K562 (cell line): ENCODE measurements around the gene AP3B1. TPM values are rescaled to one million over a fixed set of nuclear protein-coding genes. Genes with fewer than 3 reads are reported as not detected.
A peak's percentile ranks its signal among the peaks of the same experiment; 100 is the strongest.

ENCODE experiments used
- ATAC-seq: fragments of 200-7000 bp; cut with Tn5 transposase; 3 replicates; pipeline ENCODE4 v1.9.1; 2020; ENCODE audit warnings: moderate library complexity
- BruUV-seq: library from RNA; stranded (reverse); fragments of 400-500 nt; replicated peaks from 2 replicates; lab custom pipeline; 2021; lab: Mats Ljungman, UMichigan
- CTCF ChIA-PET: fragments of 300-600 bp; formaldehyde crosslinking; extraction: SDS; loops from one replicate; lab custom pipeline; 2021; ENCODE audit warnings: low intra/inter-chr PET ratio; lab: Yijun Ruan, JAX
- POLR2A ChIA-PET: fragments of 300-600, 350-650 bp; sonication (Branson Sonifier 250); formaldehyde crosslinking; extraction: SDS; loops from one replicate; lab custom pipeline; 2021; ENCODE audit warnings: antibody characterized with exemption, inconsistent platforms; lab: Yijun Ruan, JAX
- DNase-seq, 4 experiments: peaks; one replicate each; pipeline versions ENCODE4 v3.0.0 to v3.0.0-alpha.2; 2011 to 2018; ENCODE audit warnings: low spot score in 3 of 4, mixed read lengths in 3 of 4; ENCODE audit errors: extremely low read depth in 1 of 4
- FAIRE-seq: peaks from 2 replicates; lab custom pipeline; 2011; peaks lifted over from hg19 to GRCh38; lab: Jason Lieb, UNC
- H2AFZ ChIP-seq: 2 replicates; pipeline ENCODE4 v1.6.0; 2011; ENCODE audit warnings: low read depth, low read length, control low read depth, inconsistent platforms
- H3K27ac ChIP-seq: fragments of 200-600 bp; 3 replicates; pipeline ENCODE4 v1.8.0; 2011; ENCODE audit warnings: low read depth, mild to moderate bottlenecking, control low read depth, inconsistent platforms, low read length, moderate library complexity, mixed read lengths; ENCODE audit errors: extremely low read depth
- H3K27me3 ChIP-seq, 2 experiments: fragments of 300-600 bp in 1 of 2; 2 replicates in 1 of 2; 3 replicates in 1 of 2; pipeline versions ENCODE4 v1.6.0 to v1.8.0; 2011; ENCODE audit warnings: inconsistent platforms in 2 of 2, low read length in 2 of 2, mild to moderate bottlenecking in 1 of 2, mixed read lengths in 1 of 2, moderate library complexity in 1 of 2; ENCODE audit not compliant: control insufficient read depth in 2 of 2, insufficient read depth in 2 of 2
- H3K36me3 ChIP-seq: fragments of 300-600 bp; 3 replicates; pipeline ENCODE4 v1.8.0; 2011; ENCODE audit warnings: mild to moderate bottlenecking, low read length, inconsistent platforms; ENCODE audit not compliant: control insufficient read depth, insufficient read depth
- H3K4me1 ChIP-seq, 2 experiments: fragments of 200-600 bp in 1 of 2; replicated peaks in 1 of 2; 2 replicates in 1 of 2; 3 replicates in 1 of 2; pipeline versions ENCODE4 v1.5.1 to v1.8.0; 2011; ENCODE audit warnings: inconsistent platforms in 2 of 2, low read length in 2 of 2, mild to moderate bottlenecking in 1 of 2, mixed read lengths in 1 of 2, moderate library complexity in 1 of 2; ENCODE audit not compliant: control insufficient read depth in 2 of 2, insufficient read depth in 2 of 2
- H3K4me2 ChIP-seq: 2 replicates; pipeline ENCODE4 v1.6.1; 2011; ENCODE audit warnings: low read length, control low read depth, inconsistent platforms, mixed read lengths; ENCODE audit not compliant: insufficient read depth
- H3K4me3 ChIP-seq: fragments of 200-600 bp; sonication (generic), shearing (Covaris generic); 2 replicates; pipeline ENCODE4 v1.5.1; 2016; ENCODE audit warnings: control low read depth, inconsistent platforms
- H3K79me2 ChIP-seq: fragments of 200-600 bp; 3 replicates; pipeline ENCODE4 v1.8.0; 2011; ENCODE audit warnings: low read length, inconsistent platforms; ENCODE audit not compliant: control insufficient read depth, insufficient read depth
- H3K9ac ChIP-seq, 2 experiments: 2 replicates each; pipeline versions ENCODE4 v1.6.0 to v1.6.1; 2011; ENCODE audit warnings: low read depth in 2 of 2, low read length in 2 of 2, control low read depth in 1 of 2, inconsistent platforms in 1 of 2, mild to moderate bottlenecking in 1 of 2, mixed read lengths in 1 of 2; ENCODE audit not compliant: insufficient read depth in 1 of 2
- H3K9me1 ChIP-seq: one replicate; pipeline ENCODE4 v1.6.0; 2011; ENCODE audit warnings: inconsistent platforms, mild to moderate bottlenecking, low read length, moderate library complexity; ENCODE audit not compliant: control insufficient read depth, insufficient read depth
- H3K9me3 ChIP-seq: replicated peaks from 2 replicates; pipeline ENCODE4 v1.5.1; 2011; ENCODE audit warnings: low read depth, low read length, inconsistent platforms; ENCODE audit not compliant: control insufficient read depth, insufficient read depth
- H4K20me1 ChIP-seq: replicated peaks from 2 replicates; pipeline ENCODE4 v1.6.1; 2011; ENCODE audit warnings: low read length, inconsistent platforms, mixed read lengths; ENCODE audit not compliant: control insufficient read depth, insufficient read depth
- C11orf30 ChIP-seq: fragments of 450-650 bp; IDR thresholded peaks from 2 replicates; pipeline ENCODE4 v1.6.1; 2016; ENCODE audit warnings: low read depth, mild to moderate bottlenecking
- GTF2E2 ChIP-seq: fragments of 200-800 bp; sonication (Bioruptor generic); IDR thresholded peaks from 2 replicates; pipeline ENCODE4 v1.6.1; 2016; ENCODE audit warnings: missing genetic modification characterization, missing compliant biosample characterization
- HCFC1 ChIP-seq: IDR thresholded peaks from 2 replicates; pipeline ENCODE4 v1.6.1; 2012; ENCODE audit warnings: low read depth, low read length, improper control_type of control experiment
- HES1 ChIP-seq: fragments of 450-650 bp; IDR thresholded peaks from 2 replicates; pipeline ENCODE4 v1.6.1; 2016; ENCODE audit warnings: low read depth, mild to moderate bottlenecking, moderate library complexity
- IRF9 ChIP-seq: fragments of 450-650 bp; IDR thresholded peaks from 2 replicates; pipeline ENCODE4 v1.6.1; 2016; ENCODE audit warnings: missing biosample characterization, missing genetic modification characterization
- MAX ChIP-seq: sonication (generic); formaldehyde crosslinking; IDR thresholded peaks from 2 replicates; pipeline ENCODE4 v1.9.0; 2022; ENCODE audit warnings: mild to moderate bottlenecking, missing genetic modification reagents
- RBBP5 ChIP-seq: fragments of 200-600 bp; sonication (generic); IDR thresholded peaks from 2 replicates; pipeline ENCODE4 v1.6.1; 2012; ENCODE audit warnings: borderline replicate concordance, mild to moderate bottlenecking, low read length, control low read depth, inconsistent platforms; ENCODE audit not compliant: insufficient read depth, poor library complexity, severe bottlenecking
- RERE ChIP-seq: sonication (generic); formaldehyde crosslinking; IDR thresholded peaks from 2 replicates; pipeline ENCODE4 v1.8.0; 2023; ENCODE audit warnings: missing genetic modification reagents, mild to moderate bottlenecking, borderline replicate concordance
- TFAP4 ChIP-seq: sonication (generic); formaldehyde crosslinking; IDR thresholded peaks from 2 replicates; pipeline ENCODE4 v1.8.0; 2022; ENCODE audit warnings: missing genetic modification reagents, mild to moderate bottlenecking, moderate library complexity, borderline replicate concordance
- TSC22D4 ChIP-seq: fragments of 450-650 bp; IDR thresholded peaks from 2 replicates; pipeline ENCODE4 v1.6.1; 2016; ENCODE audit warnings: missing genetic modification characterization, missing biosample characterization, control low read depth
- XRCC3 ChIP-seq: fragments of 450-650 bp; IDR thresholded peaks from 2 replicates; pipeline ENCODE4 v1.6.1; 2017; ENCODE audit warnings: mild to moderate bottlenecking, moderate library complexity
- ZNF134 ChIP-seq: fragments of 250-450 bp; sonication (Bioruptor Pico); conservative IDR thresholded peaks from 2 replicates; pipeline ENCODE4 v1.4.0; 2020
- ZNF197 ChIP-seq: fragments of 200-800 bp; sonication (Bioruptor generic); IDR thresholded peaks from 2 replicates; pipeline ENCODE4 v1.6.1; 2016; ENCODE audit warnings: low read depth, missing genetic modification characterization, missing compliant biosample characterization
- ZNF785 ChIP-seq: fragments of 250-450 bp; sonication (Bioruptor Pico); IDR thresholded peaks from 2 replicates; pipeline ENCODE4 v1.4.0; 2020; ENCODE audit warnings: mild to moderate bottlenecking
- in situ Hi-C: fragments of 300-500 bp; cut with MboI; formaldehyde crosslinking; loops from 4 replicates; pipeline ENCODE4 v1.15.0; 2018; ENCODE audit warnings: inconsistent platforms, mixed read lengths
- intact Hi-C: fragments of 100-400 bp; cut with micrococcal nuclease; formaldehyde crosslinking; loops from 2 replicates; pipeline ENCODE4 v1.14.2; 2022
- polyA plus RNA-seq, 8 experiments: library from polyadenylated mRNA; depleted of rRNA in 4 of 8; stranded (reverse) in 5 of 8; unstranded in 3 of 8; fragments of >200 nt; fragmentation: Nextera tagmentation in 2 of 8; fragmentation: Illumina TruSeq in 1 of 8; extraction: Ambion mirVana in 2 of 8; extraction: Trizol in 1 of 8; gene quantifications; 2 replicates each; pipeline versions ENCODE4 v1.2.1 to v1.2.3, GENCODE V29; 2011 to 2014; ENCODE audit warnings: inconsistent platforms in 1 of 8, missing spikeins in 1 of 8
- total RNA-seq, 7 experiments: library from RNA; depleted of rRNA in 6 of 7; stranded (reverse); fragments of >200 nt in 6 of 7; fragmentation: Illumina TruSeq in 2 of 7; extraction: Trizol in 2 of 7; gene quantifications; 2 replicates each; pipeline versions ENCODE4 v1.2.1 to v1.2.3, GENCODE V29; 2011 to 2021; ENCODE audit warnings: low replicate concordance in 1 of 7

Gene AP3B1
- total and polyA plus RNA-seq, 9 of the 15 experiments (the other 6 are each of a cell fraction or from before 2014, with no cell fraction given) = 21.1 to 61.8 (median 42.2) TPM

- no peak for TF ChIP-seq TFAP4 (CRISPR knock-in tag)
- TF ChIP-seq GTF2E2 (tag) = no peak
- TF ChIP-seq HCFC1 = no peak
- TF ChIP-seq TSC22D4 = no peak
- TF ChIP-seq ZNF197 (CRISPR knock-in tag) = no peak
- TF ChIP-seq HES1 = no peak
Measured at GRCh38 chr5:78287833-78288232, 6.7 kb downstream of the AP3B1 start (continued).

GRCh38 chr5:78287169-78287568, 7.3 kb downstream of the AP3B1 start:
- H3K27me3 ChIP-seq = no peaks in the 10 kb centered on the region
- no TSS peak for BruUV-seq
- no peak overlapping the region for H3K27ac ChIP-seq
- DNase-seq (no peak), FAIRE-seq (no peak), ATAC-seq (no peak)
- H3K36me3 ChIP-seq = peaks cover 5% of the 10 kb centered on the region; the same call in 1 of the 3 replicates
- H3K4me3 ChIP-seq = no peak overlapping the region
- no peak overlapping the region for H3K4me2 ChIP-seq
- no peaks in the 10 kb centered on the region for H4K20me1 ChIP-seq
- peaks cover 96% of the 10 kb centered on the region for H3K79me2 ChIP-seq
- no peaks in the 10 kb centered on the region for H3K4me1 ChIP-seq
- POLR2A ChIA-PET = interaction anchor here (0.6 to 0.9 kb wide), 2 partner anchors 10 to 406 kb away, joined by 3 to 5 read pairs; no protein-coding TSS in a partner anchor
- intact Hi-C loops (no loop called here), in situ Hi-C loops (no loop called here)
- H3K9me1 ChIP-seq = no peaks in the 10 kb centered on the region
- no peak overlapping the region for H2AFZ ChIP-seq
- CTCF ChIA-PET = no interaction called here
- H3K9me3 ChIP-seq = no peaks in the 10 kb centered on the region
- no peak overlapping the region for H3K9ac ChIP-seq
- TF ChIP-seq RERE (CRISPR knock-in tag) (no peak), C11orf30 (peak; percentile 35; the same call in 1 of the 2 replicates), ZNF785 (no peak), RBBP5 (no peak), IRF9 (tag) (no peak), MAX (CRISPR knock-in tag) (no peak), ZNF134 (no peak), XRCC3 (no peak)
